ENCODE measurements around the gene MTCL3.
"Not testable (repeated sequence)": the region's sequence is repeated elsewhere in the genome, so short reads cannot be mapped to it uniquely, and the experiment has no call there.

MTCL3 gene

DNA sequence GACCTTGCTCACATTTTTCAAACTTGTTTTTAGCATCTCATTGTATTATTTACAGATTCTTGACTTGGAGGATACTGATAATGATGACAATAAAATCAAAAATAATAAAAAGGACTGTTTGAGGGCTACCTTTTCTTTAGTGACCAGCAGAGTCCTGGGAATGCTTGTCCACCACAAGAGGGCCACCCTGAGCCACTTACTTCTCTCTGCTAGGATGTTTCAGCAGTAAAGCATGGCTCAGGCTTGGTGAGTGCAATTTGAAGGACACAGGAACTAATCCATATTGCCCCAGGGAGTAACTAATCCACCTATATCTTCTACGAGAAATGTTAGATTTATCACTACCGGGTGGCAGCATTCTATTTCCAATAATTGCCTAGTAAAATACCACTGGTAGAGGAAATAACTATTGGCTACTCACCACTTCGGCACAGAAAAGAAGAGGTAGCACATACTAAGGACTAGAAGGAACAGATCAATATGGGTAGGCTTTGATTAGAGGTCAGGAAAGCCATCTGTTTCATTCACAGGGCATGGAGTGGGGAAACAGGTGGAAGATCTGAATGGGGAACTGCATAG lies 54.2 kb downstream of the MTCL3 start:
- peak; percentile 58 for DNase-seq

DNA sequence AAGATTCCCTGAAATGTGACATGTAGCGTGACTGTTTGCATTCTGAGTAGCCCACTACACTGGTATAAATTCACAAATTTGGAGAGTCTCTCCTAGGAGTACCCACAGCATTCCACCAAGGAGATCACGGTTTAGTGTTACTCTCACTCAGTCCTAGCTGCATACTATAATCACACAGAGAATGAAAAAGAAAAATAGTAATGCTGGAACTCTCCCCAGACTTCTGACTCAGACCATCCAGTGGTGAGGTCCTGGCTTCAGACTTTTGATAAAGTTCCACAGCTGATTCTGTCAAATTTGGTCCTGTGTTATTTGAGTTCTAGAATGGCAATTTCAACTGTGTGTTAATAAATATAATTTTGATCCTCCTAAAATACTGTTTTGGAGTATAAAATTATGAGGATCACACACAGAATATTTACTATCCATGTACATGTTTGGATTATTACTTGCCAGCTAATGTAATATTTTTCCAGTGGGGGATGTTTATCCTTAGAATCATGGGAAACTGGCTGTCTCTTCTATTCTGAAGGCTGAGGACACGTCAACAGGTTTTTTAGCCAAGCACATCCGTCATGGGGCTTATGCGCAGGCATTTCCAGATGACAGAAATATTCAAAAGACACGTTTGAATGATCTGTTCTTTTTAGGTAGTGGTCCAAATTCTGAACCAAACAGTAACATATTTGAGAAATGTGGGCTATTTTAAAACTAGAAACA lies 54.8 kb downstream of the MTCL3 start:
- no peak for DNase-seq

DNA sequence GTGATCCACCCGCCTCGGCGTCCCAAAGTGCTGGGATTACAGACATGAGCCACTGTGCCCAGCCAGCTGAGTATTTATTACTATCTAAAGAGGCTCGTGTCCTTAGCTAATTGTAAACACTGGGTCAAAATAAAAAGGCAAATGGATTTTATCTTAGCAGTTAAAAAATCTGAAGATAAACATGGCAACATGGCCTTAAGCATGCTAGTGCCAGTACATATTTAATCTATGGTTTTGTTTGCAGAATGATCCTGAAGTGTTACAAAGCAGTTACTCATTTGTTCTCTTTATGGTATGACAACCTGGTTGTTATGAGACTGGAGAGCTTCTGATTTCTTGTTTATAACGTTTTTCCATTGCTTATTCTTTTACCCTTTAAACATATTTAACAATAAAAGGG lies 56.1 kb downstream of the MTCL3 start:
- no peak for DNase-seq

DNA sequence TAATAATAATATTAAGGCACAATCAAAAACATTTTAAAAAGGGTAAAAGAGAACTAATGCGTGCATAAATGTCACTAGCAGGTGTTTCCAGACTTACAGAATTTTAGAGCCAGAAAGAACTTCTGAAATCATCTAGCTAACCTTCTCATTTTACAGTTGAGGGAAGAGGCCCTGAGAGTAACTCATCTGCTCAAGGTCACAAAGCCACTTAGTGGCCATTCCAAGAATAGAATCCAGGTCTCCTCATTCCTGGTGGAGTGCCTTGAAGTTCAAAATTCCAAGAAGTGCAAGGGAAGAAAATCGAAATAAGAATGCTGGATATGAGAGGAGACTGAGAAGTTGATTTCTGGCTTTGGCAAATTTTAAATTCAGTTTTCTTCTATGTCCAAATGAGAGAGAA lies 56.8 kb downstream of the MTCL3 start:
- no peak for DNase-seq

DNA sequence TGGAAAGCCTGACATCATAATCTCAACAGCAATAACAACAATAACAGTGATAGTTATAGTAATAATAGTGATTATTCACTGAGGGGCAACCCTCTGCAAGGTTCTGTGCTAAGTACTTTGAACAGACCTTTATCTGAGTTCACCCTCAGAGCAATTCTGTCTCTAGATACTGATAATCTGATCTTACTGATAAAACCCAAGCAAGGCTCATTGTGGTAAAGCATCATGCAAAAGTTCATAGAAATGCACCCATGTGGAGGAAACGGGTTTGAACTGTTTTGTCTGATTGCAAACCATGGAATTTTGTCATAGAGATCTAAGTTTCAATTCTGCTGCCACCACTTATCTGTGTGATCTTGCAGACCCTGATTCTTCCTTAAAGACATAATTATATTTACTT lies 58.7 kb downstream of the MTCL3 start:
- no peak for DNase-seq

DNA sequence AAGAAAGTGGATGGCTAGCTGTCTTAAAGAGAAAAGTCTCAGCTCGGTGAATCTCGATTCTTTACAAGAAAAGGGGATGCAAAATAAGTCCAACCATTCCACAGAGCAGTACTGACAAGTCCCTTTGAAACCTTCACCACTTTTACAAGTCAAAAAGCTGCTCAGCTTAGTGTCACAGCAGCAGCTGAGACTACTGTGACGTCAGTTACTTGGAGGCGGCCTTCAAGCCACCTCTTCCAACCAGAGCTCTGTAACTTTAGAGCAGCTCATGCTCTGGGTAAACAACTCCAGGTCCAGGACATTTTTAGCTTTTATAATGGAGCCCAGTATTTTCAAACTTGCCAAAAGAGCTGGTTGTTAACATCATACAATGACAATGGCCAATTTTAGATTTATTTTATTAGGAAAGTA lies 59.9 kb downstream of the MTCL3 start, which contains the start of gene KIAA0408:
Gene KIAA0408 (minus strand): TSS at position 159 of the 411 bp plus-strand sequence. CDS start 5,408 bp downstream, outside the sequence.
- no peak for DNase-seq

DNA sequence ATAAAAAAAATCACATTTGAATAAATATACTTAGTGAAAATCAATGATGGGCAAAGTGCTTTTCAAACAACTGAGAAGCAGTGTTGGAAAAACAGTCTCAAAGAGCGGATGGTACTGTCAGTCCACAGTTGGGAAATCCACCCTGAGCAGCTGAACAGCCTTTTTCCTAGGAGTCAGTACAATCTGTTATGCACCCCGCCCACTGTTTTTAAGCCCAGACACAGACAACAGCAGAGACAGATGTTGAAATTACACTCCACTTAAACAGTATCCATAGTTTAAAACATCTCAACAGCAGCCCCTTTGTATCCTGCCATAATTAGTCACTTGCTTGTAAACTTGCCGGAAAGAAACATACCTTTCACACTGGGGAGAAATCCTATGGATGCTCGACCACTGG lies 60.3 kb downstream of the MTCL3 start:
- no peak for DNase-seq

DNA sequence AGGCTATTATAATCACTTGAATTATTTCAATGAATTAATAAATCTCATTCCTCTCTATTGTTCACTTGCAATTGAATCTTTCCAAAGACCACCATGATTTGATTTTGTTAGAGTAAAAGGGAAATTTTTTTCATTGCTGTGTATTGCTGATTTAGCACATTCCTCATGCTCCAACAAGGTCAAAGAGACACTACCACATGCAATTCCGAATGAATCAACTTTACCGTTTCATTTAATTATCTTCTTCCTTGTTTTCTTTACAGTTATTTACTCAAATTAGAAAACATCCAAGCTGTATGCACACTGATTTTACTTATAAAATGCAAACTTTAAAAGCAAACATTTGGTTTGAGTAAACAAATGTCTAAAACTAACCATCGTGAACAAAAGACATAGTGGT lies 60.9 kb downstream of the MTCL3 start:
- no peak for DNase-seq

DNA sequence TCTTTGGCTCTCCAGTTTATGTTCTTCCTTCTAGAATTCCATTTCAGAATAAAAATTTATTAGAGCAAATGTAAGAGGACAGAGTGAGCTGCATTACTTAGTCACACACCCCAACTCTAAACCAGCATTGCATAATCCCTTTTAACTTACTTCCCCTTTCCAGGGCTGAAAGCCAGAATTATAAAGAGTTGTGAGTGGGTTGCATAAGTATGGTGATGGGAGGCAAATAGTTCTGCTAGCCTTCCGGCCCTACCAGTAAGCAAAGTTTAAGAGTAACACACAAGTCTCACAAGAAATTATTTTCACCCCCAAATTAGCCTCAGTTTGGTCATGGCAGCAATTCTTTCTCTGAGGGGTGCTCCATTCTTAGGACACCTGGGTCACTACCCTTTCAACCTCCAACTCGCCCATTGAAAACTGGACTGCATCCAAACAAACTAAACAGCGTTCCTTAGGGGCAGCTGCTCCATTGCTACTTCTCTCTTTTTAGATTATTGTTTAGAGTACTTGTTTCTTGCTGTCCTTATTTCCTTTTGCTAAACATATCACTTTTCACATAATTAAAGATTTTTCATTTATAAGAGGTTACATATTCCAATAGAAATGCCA lies 61.6 kb downstream of the MTCL3 start:
- DNase-seq, result no peak

DNA sequence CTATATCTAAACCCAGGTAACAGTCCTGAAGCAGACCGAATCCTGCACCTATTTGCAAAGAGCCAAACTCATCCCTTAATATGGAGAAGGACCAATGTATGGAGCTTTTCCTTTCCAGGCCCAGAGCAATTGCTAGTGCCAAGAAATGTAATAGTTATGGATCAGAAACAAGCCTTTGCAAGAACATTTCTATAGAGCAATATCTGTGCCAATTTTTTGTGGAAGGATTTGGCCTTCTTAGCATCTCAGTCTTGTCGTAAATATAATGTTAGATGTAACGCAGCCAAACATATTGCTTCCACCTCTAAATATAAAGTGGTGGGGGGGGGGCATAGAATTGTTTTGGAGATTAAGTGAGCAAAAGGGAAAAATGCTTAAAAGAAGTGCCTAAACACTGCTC lies 62.7 kb downstream of the MTCL3 start:
- no peak for DNase-seq

DNA sequence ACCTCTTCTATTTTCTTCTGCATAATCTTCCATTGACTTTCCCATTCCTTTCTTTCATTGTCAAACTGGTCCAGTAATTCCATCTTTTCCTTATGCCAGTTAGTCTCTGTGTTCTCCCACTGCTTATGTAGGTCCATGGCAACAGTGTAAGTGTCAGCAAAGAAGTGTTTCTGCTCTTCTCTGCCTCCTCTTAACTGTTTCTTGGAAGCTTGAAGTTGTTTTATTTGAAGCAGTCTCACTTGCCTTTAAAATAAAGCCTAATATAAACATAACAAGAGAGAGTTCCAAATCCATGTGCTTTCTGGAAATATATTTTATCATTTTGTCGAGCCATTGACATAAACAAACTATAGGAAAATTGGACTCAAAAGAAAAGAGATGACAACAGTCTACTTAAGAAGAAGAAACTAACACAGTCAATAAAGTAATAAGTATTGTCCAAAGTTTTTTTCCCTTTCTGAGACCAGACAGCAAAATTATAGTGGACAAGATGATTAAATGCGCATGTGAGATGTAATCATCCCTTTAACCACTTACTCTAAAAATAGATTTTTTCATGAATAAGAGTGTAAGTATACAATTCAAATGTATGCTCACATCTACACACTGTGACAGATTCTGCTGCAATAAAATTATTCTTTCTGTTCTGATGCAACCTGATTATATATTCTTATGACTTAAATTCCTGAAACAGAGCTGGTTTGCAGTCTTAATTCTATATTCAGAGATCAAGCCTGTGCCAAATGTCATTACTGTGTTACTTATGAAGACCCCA lies 65.1 kb downstream of the MTCL3 start:
- DNase-seq, result no peak

DNA sequence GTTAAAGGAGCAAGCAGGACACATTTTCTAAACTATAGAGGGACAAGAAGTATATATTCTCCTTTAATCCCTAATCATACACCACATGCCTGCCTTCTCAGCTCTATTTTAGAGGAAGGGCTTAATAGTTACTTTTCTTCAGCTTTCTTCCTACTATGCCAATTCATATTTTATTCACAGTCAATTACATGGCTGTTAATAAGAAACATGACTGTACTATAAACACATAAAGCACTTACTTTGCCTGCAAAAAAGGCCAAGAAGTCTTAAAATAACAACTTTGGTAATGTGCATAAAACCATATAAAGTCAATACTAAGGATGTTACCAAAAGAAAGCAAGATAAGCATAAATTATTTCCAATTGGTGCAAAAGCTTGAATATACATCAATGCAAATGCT lies 66.3 kb downstream of the MTCL3 start:
- DNase-seq, result no peak

DNA sequence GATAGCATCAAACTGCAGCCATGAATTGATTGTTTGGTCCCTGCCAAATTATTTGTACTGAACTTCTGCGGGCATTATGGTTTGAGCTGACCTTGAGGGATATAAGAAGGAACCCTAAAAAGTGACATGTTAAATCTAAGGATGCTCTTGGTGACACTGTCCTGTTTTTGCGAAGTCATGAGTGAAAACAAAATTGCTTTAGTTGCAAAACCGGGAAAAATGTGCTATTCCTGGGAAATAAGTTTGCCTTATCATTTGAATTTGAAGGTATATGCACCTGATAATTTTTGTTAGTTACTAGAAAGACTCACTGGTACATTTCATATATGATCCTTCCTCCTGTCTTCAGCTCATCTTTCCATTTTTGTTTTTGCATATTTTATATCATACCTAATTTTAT lies 67.7 kb downstream of the MTCL3 start:
- no peak for DNase-seq

DNA sequence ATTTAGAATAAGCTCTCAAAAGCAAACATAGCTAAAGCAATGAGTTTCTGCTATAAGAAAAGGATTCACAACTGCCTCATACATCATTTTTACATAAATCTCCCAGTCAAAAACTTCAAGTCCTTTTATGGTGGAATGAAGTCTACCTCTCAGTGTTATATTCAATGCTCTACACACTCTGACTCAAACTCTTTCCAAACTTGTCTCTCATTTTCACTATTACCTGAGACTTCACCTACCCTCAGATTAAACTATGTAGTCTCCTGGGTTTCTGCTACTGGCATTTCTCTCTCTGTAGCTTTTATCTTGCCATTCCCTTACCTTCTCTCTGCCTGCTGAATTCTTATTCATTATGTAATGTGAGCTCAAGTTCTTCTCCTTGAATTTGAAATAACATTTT lies 71.4 kb downstream of the MTCL3 start:
- DNase-seq, result no peak

DNA sequence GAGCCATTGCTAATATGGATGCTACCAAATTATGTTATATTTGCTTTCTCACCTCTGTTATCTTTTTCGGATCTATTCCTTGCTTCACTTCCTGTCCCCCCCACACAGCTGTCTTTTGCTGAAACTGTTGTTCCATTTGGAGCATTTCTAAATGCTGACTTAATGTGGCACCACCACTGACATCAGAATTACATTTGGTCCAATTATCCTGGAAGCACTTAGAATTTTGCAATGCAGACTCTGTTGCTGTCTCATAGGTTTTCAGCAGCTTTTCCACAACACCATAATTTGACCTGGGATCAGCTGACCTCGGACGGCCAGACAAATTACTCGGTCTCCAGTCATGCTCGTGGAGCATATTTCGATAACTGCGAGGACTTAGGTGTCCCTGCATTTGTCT lies 72.8 kb downstream of the MTCL3 start:
- DNase-seq, result no peak

DNA sequence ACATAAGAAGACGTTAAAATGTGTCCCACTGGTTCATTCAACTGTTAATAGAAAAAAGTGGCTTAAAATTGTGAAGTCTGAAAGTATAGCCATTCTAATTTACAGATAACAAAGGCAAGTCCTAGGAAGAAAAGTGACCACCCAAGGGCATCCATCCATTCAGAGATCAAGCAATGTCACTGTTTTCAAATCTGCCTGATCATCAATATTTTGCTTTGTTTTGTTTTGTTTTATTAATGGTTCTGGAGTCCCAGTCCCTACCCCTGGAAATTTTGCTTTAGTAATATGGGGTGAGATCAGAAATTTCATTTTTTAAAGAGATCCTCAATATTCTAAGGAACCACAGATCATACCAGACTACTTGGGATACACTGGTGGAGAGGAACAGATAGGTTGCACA lies 77.3 kb downstream of the MTCL3 start:
- no peak for DNase-seq

DNA sequence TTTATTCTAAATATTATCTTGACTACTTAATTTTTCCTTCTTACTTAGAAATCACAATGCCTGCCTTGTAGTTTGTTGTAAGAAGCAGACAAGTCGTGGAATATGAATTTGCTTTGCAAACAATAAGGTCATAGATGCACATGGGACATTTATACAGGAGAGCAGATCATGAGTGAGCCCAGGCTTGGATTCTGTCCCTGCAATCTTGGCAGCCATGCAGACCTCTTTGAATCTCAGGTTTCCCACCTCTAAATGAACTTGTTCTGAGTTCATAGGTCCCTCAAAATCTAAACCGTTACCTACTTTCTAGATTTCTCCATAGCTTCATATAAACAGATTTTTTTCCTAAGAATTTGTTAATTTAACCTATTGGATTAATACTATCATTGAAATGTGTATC lies 79.4 kb downstream of the MTCL3 start:
- no peak for DNase-seq

DNA sequence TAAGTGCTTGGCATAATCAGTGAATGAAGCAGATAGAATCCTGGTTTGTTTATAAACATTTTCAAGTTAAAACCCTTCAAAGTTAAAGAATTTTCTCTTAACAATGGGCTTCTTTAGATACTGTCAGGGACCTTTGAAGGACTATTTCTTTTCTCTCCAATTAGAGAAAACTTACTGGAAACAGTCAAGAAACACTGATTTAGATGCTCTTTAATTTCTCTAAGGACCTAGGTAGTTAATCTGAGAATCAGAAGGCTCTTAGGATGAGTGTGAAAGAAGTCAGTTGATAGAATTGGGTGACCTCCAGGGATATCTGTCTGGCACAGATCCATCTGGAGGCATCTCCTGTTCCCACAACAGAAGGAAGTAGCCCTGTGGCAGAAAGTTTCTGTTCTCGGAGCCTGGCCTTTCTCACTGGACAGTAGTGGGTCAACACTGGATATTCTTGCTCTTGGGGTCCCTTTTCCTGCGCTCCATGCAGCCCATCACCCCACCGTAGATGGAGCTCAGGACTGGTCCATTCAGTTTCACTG lies 82.5 kb downstream of the MTCL3 start:
- DNase-seq, result no peak

DNA sequence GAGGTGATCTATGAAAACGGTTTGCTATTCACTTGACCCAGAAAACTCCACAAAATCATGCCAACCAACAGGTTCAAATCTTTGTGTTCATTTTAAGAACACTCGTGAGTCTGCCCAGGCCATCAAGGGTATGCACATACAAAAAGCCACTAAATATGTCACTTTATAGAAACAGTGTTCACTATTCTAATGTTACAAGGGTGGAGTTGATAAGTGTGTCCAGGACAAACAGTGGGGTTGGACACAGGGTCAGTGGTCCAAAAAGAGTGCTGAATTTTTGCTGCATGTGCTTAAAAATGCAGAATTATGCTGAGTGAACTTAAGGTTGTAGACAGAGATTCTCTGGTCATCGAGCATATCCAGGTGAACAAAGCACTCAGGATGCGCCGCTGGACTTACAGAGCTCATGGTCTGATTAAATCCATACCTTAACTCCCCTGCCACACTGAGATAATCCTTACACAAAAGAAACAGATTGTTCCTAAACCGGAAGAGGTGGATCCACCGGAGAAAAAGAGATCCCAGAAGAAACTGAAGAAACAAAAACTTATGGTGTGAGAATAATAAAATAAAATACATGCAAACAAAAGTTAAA lies 83.4 kb downstream of the MTCL3 start:
- DNase-seq, result no peak

DNA sequence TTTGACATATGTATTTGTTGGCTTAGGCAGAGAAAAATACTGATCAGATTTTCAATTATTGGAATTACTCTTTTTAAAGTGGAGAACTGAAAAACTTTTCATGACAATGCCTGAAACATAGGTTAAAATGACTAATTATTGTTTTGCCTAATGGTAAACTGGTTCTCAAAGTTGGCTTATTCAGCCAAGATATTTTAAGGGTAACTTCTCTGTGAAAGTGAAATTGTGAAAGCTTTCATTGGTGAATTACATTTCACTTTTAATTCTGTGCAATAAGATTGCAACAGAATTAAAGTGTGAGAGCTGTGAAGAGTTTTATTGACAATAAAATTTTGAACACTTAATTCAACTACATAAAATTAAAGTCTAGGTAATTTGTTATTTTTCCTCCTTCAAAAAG lies 84.5 kb downstream of the MTCL3 start:
- no peak for DNase-seq

DNA sequence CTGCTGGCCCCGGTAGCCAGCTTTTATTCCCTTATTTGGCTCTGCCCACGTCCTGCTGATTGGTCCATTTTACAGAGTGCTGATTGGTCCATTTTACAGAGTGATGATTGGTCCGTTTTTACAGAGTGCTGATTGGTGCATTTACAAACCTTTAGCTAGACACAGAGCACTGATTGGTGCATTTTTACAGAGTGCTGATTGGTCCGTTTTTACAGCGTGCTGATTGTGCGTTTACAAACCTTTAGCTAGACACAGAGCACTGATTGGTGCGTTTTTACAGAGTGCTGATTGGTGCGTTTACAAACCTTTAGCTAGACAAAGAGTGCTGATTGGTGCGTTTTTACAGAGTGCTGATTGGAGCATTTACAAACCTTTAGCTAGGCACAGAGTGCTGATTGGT lies 90.6 kb downstream of the MTCL3 start:
- DNase-seq, result not testable (repeated sequence)

DNA sequence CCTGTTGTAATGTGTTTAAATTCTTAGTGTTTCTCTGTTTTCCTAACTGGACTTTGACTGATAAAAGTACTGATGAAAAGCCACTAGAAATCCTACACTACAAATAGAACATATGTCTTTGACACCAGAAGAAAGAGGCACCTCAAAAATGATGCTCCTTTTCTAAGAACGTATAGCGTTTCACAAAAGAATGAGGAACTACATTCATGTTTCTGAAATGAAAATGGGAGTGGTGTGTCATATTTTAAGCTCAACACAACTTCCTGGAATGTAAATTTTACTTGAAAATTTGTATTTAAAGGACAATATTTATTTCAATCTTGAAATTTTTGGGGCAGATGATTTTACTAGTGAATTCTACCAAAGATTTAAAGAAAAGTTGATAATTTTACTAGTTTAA lies 95.2 kb downstream of the MTCL3 start:
- DNase-seq, result no peak
